HG02870 (cell line): Measurements from ENCODE around the gene TMC1.
"Not testable (repeated sequence)": the region's sequence is repeated elsewhere in the genome, so short reads cannot be mapped to it uniquely, and the experiment has no call there.

Experiments
- ATAC-seq: cut with Tn5 transposase; IDR thresholded peaks from one replicate; pipeline ENCODE4 v1.9.1; 2021; ENCODE audit warnings: mild to moderate bottlenecking, moderate library complexity; ENCODE audit not compliant: unreplicated experiment

TMC1 gene

DNA sequence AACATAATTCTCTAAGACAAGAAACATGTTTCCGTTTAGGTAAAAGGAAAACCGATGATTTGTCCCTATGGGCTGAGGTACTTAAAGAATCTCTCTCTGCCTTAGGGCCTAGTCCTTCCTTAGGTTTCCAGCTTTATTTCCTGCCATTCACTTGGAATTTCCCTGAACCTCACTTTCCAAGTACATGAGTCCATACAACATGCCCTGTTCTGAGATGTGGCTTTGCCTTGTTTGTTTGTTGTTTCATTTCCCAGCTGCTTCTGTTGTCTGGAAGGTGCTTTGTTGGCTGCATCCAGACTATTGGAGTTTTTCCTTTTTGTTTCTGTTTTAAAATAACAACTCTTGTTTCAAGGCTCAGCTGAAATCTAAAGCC, 336.2 kb downstream of the TMC1 start:
- no peak for ATAC-seq

- ATAC-seq: no peak
Observed at GRCh38 chr9:72858089-72858912, 336.9 kb downstream of the TMC1 start.

DNA sequence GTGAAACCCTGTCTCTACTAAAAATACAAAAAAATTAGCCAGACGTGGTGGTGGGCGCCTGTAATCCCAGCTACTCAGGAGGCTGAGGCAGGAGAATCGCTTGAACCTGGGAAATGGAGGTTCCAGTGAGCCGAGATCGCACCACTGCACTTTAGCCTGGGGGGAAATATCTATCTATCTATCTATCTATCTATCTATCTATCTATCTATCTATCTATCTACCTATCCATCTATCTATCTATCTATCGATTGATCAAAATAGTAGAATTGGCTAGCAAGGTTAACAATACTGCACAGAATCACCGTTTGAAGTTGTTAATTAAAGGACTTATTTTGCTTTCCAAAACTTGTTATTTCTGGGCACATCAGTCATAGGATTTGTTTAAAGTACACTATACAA, 341.4 kb downstream of the TMC1 start:
- ATAC-seq: not testable (repeated sequence)

- ATAC-seq: no peak
Observed at GRCh38 chr9:72863456-72864094, 342.2 kb downstream of the TMC1 start.

DNA sequence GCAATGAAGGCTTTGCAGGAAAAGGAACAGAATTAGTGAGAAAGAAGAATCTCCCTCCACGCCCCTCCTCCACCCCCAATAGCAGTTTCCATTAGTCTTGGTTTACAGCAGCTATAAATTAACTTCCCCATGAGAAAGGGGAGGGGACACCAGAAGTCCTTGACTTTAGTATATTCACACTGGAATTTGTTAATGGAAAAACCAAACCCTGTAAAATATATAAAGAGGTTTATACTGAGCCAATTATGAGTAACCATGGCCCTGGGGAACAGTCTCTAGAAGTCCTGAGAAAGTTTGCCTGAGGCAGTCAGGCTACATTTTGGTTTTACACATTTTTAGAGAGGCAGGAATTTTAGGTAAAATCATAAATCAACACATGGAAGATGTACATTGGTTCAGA, 342.9 kb downstream of the TMC1 start:
- no peak for ATAC-seq

DNA sequence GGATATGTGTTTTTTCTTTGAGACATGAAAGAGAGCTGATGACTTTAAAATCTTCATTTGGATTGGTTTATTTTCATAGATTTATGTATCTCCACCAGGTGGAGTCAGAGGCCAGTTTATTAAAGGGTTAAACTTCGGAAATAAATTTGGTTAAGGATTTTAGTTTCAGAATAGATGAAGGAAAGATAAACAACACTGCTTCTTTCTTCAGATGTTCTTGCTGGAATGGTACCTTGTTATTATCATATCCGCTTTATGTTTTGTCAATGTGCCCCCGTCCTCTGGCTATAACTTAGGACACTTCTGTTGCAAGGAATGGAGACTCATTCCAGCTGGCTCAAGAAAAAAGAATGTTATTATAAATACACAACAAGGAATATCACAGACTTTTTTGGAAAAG, 350.3 kb downstream of the TMC1 start:
- ATAC-seq: no peak

GRCh38 chr9:72872718-72873117, 351.3 kb downstream of the TMC1 start:
- ATAC-seq: no peak

DNA sequence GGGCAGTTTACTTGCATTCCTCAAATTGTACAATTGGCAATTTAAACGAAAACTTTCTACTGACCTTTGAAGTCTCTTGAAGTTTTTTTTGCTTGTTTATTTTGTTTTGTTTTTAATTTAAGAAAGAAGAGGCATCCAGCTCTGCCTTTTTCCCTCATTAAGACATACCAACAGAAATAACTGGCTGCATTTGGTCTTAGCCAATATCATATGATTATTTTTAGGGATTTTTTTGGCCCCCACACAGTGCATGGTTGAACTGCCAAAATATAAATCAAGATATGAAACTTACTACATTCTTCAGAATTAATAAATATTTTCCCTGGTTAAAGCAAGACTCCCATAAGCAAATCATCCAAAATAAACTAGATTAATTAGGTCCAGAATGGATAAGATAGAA, 352.0 kb downstream of the TMC1 start:
- no peak for ATAC-seq

DNA sequence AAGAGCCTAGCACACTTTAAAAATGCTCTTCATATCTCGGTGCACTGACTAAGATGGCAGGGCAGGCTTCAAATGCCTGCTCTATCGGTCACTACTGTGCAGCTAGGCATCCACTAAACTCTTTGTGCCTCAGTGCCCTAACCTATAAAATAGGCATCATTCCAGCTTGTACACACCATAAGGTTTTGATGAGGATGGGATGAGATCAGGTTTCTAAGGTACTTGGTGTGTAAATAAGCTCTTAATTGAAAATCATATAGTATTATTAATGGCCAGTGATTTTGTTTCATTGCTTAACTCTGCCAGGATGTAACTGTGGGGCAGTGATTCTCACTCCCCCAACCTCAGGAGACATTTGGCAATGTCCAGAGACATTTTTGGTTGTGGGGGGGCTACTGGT, 352.9 kb downstream of the TMC1 start:
- no peak for ATAC-seq

GRCh38 chr9:72875221-72875620, 353.8 kb downstream of the TMC1 start:
- ATAC-seq: no peak

DNA sequence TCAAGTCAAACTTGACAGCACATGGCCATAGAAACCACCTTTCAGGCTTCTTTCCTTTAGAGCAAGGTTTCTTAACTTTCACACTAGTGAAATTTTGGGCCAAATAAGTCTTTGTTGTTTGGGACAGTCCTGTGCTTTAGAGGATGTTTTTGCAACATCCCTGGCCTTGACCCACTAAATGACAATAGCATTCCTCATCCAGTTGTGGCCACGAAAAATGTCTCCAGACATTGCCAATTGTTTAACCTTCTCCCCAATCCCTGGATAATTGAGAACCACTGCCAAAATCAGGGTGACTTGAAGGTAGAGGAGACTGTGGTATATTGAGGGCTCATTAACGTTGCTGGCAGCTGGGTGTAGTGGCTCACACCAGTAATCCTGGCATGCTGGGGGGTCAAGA, 359.4 kb downstream of the TMC1 start:
- no peak for ATAC-seq

DNA sequence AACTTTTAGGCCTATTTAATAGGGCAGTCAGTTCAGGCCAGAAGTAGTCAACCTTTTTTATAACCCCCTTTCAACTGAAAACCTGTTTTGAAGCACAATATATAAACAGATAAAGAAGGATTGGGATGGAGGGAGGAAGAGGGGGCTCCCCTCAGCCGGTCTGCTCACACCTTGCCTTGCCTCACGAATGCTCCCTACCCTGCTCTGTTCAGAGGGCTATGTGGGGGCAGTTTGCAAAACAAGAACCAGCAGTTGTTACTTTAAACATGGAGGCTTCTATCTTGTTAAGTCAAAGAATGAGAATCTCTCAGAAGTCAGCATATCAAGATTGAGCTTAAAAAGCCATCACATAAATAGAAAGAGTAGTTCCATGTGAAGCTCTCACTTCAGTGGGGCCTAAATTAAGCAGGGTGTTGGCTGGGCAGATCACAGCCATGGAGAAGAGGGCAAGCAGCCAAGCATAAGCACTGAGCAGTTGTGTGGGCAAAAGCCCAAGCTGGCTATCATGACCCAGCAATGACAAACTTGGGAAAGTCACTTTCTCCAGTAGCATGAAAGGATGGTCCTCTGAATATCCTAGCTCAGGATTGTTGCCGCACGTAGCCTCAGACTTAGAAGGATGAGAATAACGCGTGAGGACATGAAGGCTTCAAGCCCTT, 360.8 kb downstream of the TMC1 start:
- no peak for ATAC-seq

- no peak for ATAC-seq
Observed at GRCh38 chr9:72883875-72884274, 362.5 kb downstream of the TMC1 start.

- ATAC-seq: no peak
Observed at GRCh38 chr9:72884508-72884907, 363.1 kb downstream of the TMC1 start.
